HG02840 (cell line): ENCODE measurements around the gene SIAH3.

Experiments
- ATAC-seq: cut with Tn5 transposase; IDR thresholded peaks from one replicate; pipeline ENCODE4 v1.9.1; 2021; ENCODE audit warnings: mild to moderate bottlenecking, moderate library complexity, moderate number of reproducible peaks; ENCODE audit not compliant: unreplicated experiment, low FRiP score

The SIAH3 gene

DNA sequence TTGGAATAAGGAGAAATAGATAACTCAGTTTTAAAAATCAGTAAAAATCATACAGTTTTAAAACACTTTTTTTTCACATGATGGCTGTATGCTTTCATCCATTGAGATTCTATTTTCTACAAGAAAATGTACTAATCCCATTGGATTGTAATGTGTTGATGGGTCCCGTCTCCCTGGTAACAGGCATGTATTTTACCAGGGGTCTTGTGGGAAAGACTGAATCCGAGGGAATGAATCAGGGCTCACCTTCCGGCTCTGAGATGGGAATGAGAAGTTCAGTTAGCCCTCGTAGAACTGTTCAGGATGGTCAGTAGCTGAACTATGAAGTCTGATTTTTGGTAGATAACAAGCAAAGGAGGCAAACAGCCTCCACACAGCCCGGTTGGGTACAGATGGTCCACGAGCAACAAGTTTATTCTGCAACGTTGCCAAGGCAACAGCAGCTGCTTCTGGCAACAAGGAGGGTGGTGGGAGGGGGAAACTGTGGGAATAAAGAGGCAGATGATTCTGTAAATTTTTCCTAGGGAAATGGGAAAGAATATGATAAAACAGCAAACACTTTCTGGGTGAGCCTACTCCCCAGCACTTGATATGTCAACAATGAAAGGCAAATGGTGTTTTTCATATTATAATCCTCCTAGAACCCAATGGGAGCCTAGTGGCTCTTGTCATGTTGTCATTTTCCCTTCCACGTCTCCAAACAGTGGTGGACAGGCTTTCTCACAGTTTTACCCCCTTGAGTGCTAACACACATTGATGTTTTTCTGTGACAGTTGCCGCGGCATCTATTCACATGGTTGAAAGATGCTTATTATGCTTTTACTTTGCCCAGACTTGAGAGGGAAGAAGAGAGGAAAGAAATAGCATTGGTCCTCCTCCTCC lies 12.4 kb upstream of the SIAH3 start:
- no peak for ATAC-seq

DNA sequence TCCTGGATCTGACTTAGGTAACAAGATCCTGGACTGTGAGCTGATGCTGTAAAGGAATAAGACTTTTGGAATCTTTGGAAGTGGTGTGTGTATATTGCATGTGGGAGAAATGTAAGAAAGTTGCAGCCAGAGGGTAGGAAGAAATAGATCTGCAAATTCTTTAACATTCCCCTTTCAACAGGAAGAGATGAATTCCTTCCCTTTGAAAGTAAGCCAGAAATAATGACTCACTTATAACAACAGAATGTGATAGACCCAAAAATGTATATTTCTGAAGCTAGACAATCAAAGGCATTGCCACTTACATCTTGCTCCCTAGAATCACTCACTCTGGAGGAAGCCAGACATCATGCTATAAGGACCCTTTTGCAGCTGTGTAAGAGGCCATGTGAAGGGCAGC lies 9.8 kb upstream of the SIAH3 start:
- no peak for ATAC-seq

DNA sequence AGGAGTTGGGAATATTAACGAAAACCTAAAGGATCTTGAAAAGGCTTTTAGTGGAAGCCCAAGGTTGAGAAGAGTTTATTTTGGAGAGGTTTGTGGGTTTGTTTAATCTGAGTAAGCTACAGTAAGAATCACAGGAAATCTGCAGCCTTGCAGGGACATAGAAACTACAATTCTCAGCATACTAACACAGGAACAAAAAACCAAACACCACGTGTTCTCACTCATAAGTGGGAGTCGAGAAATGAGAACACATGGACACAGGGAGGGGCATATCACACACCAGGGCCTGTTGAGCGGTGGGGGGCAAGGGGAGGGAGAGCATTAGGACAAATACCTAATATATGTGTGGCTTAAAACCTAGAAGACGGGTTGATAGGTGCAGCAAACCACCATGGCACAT lies 8.7 kb upstream of the SIAH3 start:
- no peak for ATAC-seq

DNA sequence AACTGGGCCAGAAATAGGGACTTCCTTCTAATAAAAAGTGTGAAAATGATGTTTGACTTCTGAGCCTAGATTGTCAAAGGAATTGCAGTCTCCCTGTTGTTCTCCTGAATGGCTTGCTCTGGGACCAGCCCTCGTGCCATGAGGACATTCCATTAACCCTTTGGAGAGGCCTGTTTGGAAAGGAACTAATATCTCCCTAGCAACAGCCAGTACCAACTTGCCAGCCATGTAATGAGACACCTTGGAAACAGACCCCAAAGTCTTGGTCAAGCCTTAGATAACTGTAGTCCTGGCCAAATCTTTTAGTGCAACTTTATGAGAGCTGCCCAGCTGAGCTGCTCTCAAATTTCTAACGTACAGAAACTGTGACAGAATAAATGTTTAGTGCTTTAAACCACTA lies 8.2 kb upstream of the SIAH3 start:
- no peak for ATAC-seq

DNA sequence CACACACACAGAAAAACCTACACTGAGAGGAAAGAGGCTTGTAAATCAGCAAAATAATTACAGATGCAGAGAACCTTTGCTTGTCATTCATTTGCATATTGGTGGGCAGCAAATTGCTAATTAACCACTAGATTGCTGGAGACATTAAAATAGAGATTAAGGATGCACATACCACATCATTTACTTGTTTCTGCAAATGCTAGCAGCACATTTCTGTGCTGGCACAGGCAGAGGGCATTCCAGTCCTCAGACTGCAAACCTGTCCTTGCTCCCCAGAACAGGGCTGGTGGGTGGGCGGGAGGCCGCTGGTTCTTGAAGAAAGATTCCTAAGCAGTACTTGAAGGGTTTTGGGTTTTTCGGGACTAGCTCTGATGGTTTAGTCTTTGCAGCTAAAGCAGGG lies 941 bp upstream of the SIAH3 start:
- no peak for ATAC-seq

DNA sequence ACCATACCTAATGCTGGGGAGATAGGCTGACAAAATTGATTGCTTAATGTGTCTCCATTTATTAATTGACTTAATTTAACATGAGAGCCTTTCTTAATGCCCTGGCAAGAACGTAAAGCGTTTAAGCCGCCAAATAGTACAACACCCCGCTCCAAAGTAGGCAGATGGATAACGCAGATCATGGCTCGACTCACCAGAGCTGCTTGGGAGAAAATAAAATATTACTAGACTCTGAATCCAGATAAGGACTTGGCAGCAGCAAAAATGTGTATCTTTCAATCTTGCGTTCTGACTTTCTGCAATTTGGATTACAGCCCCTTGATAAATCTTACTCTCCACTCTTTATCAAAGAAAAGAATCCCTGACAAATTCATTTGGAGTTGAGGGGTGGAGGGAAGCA lies 403 bp upstream of the SIAH3 start:
- ATAC-seq, result no peak

DNA sequence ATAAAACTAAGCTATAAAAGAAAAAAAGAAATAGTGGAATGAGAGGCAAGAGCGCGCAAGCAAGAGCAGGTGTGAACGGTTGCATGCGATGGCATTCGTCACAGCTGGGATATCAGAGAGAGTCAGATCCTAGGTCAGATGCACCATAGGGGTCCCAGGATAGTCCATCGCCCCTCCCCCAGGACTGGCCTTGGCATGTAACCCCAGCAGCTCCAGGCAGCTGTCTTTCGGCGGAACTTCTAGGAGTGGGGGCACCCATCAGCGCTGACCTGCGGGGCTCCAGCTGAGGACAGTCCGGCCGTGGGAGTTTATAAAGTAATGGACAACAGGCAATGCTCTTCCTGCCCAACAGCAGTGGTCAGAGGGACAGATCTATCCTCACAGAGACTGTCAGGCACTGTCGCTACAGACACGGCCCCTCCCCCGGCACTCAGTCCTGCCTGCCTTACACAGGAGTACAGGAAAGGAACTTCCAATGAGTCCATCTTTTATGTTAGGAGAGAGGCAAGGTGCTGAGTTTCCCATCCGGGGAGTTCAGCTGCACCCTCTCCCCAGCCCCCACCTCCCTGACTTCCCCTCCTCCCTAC lies 1.4 kb downstream of the SIAH3 start:
- ATAC-seq, result no peak

DNA sequence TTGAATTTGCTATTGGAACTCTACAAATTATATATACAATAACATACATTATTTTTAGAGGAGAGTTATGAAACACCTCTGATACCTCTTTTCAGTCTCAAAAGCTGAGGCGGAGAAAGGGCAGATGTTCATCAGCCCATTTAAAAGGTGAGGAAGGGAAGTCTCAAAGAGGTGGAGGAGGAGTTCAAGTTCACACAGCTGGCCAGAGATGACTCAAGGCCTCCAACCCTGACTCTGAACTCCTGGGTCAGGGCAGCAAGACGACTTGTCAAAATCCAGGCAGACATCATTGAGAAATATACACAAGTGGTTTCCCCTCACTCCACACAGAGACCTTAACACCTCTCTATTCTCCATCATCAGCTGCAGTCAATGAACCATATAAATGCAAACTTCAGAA lies 2.1 kb downstream of the SIAH3 start:
- ATAC-seq, result no peak

DNA sequence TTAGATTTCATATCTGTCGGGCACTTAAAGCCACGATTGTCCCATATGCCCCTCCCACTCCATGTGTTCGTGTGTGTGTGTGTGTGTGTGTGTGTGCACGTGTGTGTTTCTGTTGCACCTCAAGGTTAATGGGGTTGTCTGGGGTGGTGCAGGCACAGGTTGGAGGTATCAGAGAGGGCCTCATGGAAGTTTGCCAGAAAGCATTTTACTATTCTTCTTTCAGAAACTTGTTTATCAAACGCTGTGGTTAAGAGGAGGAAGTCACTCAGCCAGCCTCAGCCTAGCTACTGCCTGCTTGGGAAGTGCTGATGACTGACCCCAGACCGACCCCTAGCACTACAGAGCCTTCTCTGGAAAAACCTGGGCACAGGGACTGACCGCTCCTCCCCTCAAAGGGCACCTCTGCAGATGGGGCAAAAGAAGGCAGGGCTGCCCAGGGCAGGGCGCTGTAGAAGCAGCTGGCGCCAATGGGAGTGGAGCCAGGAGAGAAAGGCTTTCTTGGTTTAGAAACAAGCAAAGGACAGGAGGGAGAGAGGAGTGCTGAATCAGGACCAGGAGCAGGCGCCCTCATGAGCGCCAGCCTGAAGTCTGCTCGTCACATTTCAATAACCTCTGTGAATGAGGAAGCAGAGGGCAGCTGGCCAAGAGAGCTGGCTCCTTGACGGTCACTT lies 3.9 kb downstream of the SIAH3 start:
- ATAC-seq, result no peak

DNA sequence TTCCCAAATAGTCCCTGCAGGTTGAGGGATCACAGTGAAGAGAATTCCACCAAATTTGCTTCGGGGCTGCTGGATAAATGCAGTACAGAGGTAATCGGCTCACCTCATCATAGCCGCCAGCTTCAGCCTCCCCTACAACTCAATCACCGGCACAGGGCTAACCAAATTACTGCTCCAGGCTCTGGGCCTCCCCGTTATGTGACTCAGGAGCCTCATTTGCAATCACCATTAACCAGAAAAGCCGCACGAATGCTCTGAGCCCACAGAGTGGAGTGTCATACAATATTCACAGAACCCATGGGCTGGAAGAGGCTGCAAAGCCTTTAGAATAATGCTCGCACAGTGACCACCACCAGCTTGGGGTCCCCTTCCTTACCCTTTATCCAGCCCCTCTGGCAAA lies 4.9 kb downstream of the SIAH3 start:
- ATAC-seq, result no peak

DNA sequence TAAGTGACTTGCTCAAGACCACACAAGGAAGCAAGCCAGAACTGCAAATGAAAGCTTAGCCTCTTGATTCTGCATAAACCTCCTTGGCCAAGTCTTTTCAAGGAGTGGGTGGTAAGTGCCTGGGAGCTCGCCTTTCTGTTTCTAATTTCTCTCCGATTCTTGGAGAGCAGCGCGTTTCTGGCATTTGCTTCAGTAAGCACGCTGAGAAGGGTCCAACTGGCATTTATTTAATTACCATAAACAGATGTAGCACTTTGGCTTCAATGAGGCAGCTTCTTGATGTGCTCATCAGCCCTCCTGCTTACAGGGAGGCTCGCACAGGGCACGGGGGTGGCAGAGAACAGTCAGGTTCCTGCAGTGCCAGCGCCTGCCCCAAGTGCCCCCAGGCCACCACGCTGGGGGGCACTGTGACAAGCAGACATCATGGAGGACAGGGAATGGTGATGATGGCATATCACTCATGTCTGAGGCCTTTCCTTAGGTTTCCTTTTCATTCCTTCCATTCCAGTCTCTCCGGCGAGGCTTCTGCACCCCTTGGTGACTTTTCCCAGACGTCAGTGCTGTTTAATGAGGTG lies 13.3 kb downstream of the SIAH3 start:
- ATAC-seq, result no peak

DNA sequence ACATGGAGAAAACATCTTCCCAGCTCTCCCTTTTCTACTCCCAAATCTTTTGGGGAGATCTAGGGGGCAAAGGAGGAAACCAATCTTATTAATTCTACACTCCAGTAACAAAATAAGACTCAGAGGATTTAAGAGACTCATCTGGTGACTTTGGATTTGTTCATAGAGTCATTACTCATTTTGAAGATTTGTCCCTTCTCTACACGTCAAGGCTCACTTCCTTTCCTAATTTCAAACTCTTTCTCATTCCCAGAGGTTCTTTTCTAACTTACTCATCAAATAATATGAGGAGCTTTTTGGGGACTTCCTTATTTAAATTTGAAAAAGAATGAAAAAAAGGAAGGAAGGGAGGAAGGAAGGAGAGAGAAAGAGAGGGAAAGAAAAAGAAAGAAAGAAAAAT lies 14.4 kb downstream of the SIAH3 start:
- ATAC-seq, result no peak

DNA sequence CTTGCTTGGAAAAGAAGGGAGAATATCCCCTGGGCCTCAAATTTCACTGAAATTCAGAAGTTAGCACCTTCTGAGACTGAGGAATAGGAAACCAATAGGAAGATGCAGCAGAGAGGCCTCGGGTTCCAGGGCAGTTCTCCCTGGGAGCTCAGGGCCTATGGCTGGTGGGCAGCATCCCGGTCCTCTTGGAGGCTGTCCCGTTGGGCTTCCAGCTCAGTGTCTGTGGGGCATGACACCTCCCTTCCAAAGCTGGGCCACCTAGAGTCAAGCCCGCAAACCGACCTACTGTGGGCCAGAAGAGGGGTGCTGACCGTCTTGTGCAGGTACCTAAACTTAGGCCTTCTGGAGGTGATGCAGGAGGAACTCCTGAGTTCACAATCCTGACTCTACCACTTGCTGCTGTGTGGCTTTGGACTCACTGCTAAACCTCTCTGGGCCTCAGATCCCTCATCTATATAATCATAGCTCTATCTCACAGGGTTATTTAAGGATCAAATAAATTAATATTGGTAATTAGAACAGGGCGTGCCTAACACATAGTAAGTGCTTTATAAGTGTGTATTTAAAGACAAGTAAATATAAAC lies 17.1 kb downstream of the SIAH3 start:
- no peak for ATAC-seq

DNA sequence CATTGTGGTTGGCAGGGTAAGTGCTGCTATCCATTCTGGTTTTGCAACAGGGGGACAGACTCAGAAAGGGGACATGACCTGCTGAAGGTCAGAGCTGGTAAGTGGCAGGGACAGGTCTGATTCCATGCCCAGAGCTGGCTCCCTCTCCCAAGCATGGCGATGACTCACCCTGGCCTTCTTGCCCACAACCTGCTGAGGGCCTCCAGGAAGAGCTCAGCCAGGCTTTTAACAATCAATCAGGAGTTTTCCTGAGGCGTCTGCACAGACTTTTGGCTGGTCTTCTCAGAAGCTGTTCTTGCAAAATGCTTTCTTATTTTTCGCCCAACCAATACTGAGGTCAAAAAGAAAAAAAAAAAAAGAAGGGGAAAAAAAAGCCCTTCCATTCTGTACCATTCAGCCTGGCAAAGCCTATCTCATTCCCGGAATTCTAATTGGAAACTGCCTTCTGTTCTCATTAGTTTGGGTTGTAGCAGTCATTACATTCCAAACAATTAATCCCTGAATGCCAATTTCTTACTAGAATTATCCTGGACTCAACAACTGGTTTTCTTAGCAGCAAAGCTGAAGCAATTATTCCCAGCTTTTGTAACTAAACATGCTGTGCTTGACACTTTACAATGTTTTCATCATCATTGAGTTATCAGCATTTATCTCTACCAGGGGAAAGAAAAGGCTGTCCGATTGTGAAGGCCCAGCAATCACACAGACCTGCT lies 17.7 kb downstream of the SIAH3 start:
- ATAC-seq, result no peak

DNA sequence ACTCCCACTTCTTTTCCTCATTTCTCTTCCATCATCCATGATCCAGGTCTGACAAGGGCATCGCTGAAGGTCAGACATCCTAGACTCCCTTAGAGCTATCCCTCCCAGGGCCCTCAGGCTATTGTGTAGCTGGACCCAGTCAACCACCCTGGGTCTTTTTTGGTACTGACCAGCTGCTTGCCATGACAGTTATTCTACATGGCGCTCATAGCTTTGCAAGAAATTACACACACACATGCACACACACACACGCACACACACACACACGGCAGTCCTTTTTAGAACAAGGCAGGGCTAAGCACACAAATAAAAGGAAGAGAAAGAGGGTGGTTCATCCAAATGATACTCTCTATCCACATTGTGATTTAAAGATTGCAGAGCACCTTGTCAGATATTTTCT lies 18.3 kb downstream of the SIAH3 start:
- ATAC-seq, result no peak

DNA sequence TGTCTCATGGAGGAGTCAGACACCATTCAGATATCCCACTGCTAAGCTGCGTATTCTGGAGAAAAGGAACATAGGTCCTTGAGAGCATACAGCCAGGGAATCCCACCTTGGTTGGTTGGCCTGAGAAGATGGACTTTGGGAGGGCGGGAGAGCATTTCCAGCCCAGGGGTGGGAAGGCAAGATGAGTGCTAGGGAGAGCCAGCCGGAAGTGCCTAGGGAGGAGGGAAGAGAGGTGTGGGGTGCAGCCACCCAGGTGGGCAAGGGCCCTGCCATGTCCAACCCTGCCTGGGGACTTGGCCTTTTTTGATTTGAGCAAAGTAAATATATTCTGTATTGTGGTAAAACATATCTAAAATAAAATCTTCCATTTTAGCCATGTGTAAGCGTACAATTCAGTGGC lies 19.7 kb downstream of the SIAH3 start:
- ATAC-seq, result no peak

DNA sequence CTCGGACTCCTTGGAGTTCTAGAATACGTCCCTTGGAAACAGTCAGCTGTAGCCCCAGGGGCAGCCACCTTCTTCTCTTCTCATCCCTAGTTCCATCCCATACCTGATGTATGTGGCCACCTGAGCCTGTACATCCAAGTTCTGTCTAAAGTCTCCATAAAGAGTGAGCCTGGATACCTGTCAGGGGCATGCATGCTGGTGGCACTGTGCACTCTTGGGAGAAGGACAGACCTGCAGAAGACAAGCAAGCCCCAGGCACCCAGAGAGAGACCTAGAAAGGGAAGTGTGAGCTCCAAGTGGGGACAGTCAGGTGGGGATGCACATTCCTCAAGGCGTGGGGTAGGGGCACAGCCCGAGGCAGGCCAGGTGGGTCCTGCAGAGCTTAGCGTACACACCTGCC lies 21.4 kb downstream of the SIAH3 start:
- ATAC-seq, result no peak

DNA sequence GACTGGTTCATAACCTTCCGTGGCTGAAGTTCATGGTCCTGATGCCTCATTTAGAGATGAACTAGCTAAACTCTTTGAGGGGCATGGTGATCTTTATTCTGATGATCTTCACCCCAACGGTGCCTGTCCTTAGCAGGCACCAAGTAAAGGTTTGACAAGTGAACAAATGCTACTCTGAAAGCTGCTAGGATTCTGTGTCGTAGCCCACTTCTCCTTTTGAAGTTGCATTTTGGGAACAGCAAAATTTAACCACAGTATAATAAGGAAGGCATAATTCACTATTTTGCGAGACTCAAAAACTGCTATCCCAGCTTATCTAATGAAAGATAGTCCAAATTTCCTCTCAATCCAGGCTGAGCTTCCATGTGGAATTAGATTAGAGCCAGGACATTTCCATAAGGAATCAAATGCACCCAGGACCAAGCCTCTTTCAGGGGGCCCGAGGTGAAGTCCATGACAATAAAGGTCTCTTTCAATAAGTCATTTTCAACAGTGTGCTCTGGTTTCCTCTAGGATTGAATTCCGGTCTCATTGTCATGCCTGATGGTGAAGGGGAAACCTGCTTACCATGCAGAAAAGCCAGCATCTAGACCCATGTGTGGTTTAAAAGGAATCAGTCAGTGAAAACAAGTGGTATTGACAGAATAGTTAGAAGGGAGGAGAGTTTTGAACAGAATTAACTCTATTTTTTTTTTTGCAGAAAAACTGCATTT lies 23.1 kb downstream of the SIAH3 start:
- no peak for ATAC-seq

DNA sequence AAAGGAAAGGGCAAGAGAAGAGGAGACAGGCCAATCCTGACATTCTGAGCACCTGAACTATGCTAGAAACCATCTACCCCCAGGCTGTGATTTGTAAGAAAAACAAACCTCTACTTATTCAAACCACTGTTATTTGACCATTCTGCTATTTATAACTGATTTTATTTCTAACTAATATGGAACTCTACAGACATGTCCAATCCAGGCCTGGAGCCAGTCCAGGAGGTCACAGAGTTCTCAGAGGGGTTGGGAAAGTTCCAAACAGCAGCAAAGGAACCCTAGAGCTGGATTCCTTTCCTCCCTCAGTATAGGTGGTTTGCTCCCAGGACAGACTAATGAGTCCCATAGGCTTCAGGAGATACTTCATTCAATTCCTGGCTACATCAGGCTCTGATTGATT lies 24.2 kb downstream of the SIAH3 start:
- ATAC-seq, result no peak

DNA sequence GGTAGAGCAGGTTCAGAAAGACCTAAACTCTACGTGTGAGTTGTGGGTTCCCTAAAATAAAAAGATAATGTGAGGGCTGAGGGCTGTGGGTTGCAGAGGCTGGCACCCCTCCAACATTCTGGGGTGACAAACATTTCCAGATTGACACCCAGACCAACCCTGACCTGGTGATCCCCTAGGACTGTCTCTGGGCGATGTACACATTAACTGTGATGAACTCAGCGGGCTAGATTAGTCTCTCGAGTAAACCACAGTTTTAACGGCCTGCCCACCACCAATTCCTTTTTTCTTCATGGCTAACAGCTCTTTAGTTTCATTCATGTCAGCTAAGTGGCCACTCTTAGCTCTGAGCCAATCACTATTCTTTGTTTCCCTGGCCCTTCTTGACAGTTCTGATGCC lies 24.8 kb downstream of the SIAH3 start:
- no peak for ATAC-seq
